MM.1S (cell line): ENCODE data around the gene SOAT1.

ENCODE experiments used
- DNase-seq: peaks from one replicate; pipeline ENCODE4 v3.0.0-alpha.2; 2015
- H2AFZ ChIP-seq: fragments of 300-600 bp; sonication (generic); 2 replicates; pipeline ENCODE4 v1.6.0; 2016; ENCODE audit warnings: antibody characterized with exemption, low read length
- H3F3A ChIP-seq: fragments of 300-600 bp; sonication (generic); 2 replicates; pipeline ENCODE4 v1.6.1; 2016; ENCODE audit warnings: mild to moderate bottlenecking, antibody characterized with exemption, low read length, moderate library complexity, mixed read lengths; ENCODE audit not compliant: insufficient read depth
- H3K27ac ChIP-seq: fragments of 300-600 bp; sonication (generic); 2 replicates; pipeline ENCODE4 v1.5.1; 2016; ENCODE audit warnings: mild to moderate bottlenecking, low read length
- H3K27me3 ChIP-seq: fragments of 300-600 bp; sonication (generic); replicated peaks from 2 replicates; pipeline ENCODE4 v1.6.0; 2016; ENCODE audit warnings: low read length; ENCODE audit not compliant: insufficient read depth
- H3K36me3 ChIP-seq: fragments of 300-600 bp; sonication (generic); replicated peaks from 2 replicates; pipeline ENCODE4 v1.6.1; 2016; ENCODE audit warnings: mild to moderate bottlenecking, low read length, mixed read lengths; ENCODE audit not compliant: insufficient read depth
- H3K4me1 ChIP-seq: fragments of 300-600 bp; sonication (generic); 2 replicates; pipeline ENCODE4 v1.6.1; 2016; ENCODE audit warnings: low read length, mixed read lengths
- H3K4me2 ChIP-seq: fragments of 300-600 bp; sonication (generic); 2 replicates; pipeline ENCODE4 v1.6.0; 2016; ENCODE audit warnings: low read depth, low read length
- H3K4me3 ChIP-seq: fragments of 300-600 bp; sonication (generic); 2 replicates; pipeline ENCODE4 v1.5.1; 2016; ENCODE audit warnings: low read length, mixed read lengths
- H3K79me2 ChIP-seq: fragments of 300-600 bp; sonication (generic); 2 replicates; pipeline ENCODE4 v1.6.1; 2016; ENCODE audit warnings: mixed run types, low read length, mixed read lengths
- H3K9ac ChIP-seq: fragments of 300-600 bp; sonication (generic); 2 replicates; pipeline ENCODE4 v1.6.1; 2016; ENCODE audit warnings: low read length, mixed read lengths
- H3K9me2 ChIP-seq: fragments of 300-600 bp; sonication (generic); replicated peaks from 2 replicates; pipeline ENCODE4 v1.6.1; 2016; ENCODE audit warnings: mild to moderate bottlenecking, low read length, mixed read lengths; ENCODE audit not compliant: insufficient read depth
- H3K9me3 ChIP-seq: fragments of 300-600 bp; sonication (generic); replicated peaks from 2 replicates; pipeline ENCODE4 v1.6.1; 2016; ENCODE audit warnings: mild to moderate bottlenecking, low read length, mixed read lengths; ENCODE audit not compliant: insufficient read depth
- H4K20me1 ChIP-seq: fragments of 300-600 bp; sonication (generic); 2 replicates; pipeline ENCODE4 v1.6.1; 2016; ENCODE audit warnings: mild to moderate bottlenecking, low read length, moderate library complexity, mixed read lengths; ENCODE audit not compliant: insufficient read depth
- CTCF ChIP-seq: fragments of 300-600 bp; sonication (generic); IDR thresholded peaks from 2 replicates; pipeline ENCODE4 v1.5.1; 2016; ENCODE audit warnings: antibody characterized with exemption, low read length, mixed read lengths
- EZH2 ChIP-seq: fragments of 300-600 bp; sonication (generic); optimal IDR thresholded peaks from 2 replicates; pipeline ENCODE3; 2017; ENCODE audit warnings: low read depth, mild to moderate bottlenecking, antibody characterized with exemption, low read length, mixed read lengths
- EZH2phosphoT487 ChIP-seq: fragments of 300-600 bp; sonication (generic); IDR thresholded peaks from 2 replicates; pipeline ENCODE4 v1.6.1; 2018; ENCODE audit warnings: antibody characterized with exemption, low read length

Gene SOAT1

GRCh38 chr1:179313004-179313403 lies 19.4 kb downstream of the SOAT1 start:
- Histone ChIP-seq H3K4me1 (peaks cover 3% of the 10 kb centered on the region), H3K79me2 (peaks cover 34% of the 10 kb centered on the region), H2AFZ (no peak overlapping the region), H3F3A (peaks cover 3% of the 10 kb centered on the region), H4K20me1 (no peaks in the 10 kb centered on the region), H3K9ac (no peak overlapping the region), H3K9me3 (no peaks in the 10 kb centered on the region), H3K4me2 (no peak overlapping the region), H3K9me2 (no peaks in the 10 kb centered on the region), H3K4me3 (no peak overlapping the region), H3K36me3 (no peaks in the 10 kb centered on the region), H3K27me3 (no peaks in the 10 kb centered on the region), H3K27ac (no peak overlapping the region)
- TF ChIP-seq EZH2 = no peak
- TF ChIP-seq EZH2phosphoT487 = no peak
- TF ChIP-seq CTCF = no peak
- no peak for DNase-seq

GRCh38 chr1:179314928-179315327 lies 21.3 kb downstream of the SOAT1 start:
- peaks cover 50% of the 10 kb centered on the region for H3K79me2 ChIP-seq
- H3K4me3 ChIP-seq = no peak overlapping the region
- no peaks in the 10 kb centered on the region for H3K9me2 ChIP-seq
- no peak overlapping the region for H3K27ac ChIP-seq
- H3K9ac ChIP-seq = no peak overlapping the region
- H3K27me3 ChIP-seq = no peaks in the 10 kb centered on the region
- no peak for TF ChIP-seq EZH2
- no peak for TF ChIP-seq CTCF
- TF ChIP-seq EZH2phosphoT487 = no peak
- H3K36me3 ChIP-seq = no peaks in the 10 kb centered on the region
- H3F3A ChIP-seq = peaks cover 4% of the 10 kb centered on the region
- no peaks in the 10 kb centered on the region for H3K9me3 ChIP-seq
- H3K4me2 ChIP-seq = no peak overlapping the region
- peaks cover 6% of the 10 kb centered on the region for H3K4me1 ChIP-seq
- DNase-seq = no peak
- no peaks in the 10 kb centered on the region for H4K20me1 ChIP-seq
- H2AFZ ChIP-seq = no peak overlapping the region

- Histone ChIP-seq H3K27ac (no peak overlapping the region), H3K9ac (no peak overlapping the region), H3K9me3 (no peaks in the 10 kb centered on the region), H3K4me2 (no peak overlapping the region), H3K4me3 (no peak overlapping the region), H3K79me2 (peaks cover 58% of the 10 kb centered on the region), H3K4me1 (peaks cover 6% of the 10 kb centered on the region), H3K9me2 (no peaks in the 10 kb centered on the region), H3K36me3 (no peaks in the 10 kb centered on the region), H3F3A (peaks cover 4% of the 10 kb centered on the region), H2AFZ (no peak overlapping the region), H3K27me3 (no peaks in the 10 kb centered on the region), H4K20me1 (no peaks in the 10 kb centered on the region)
- no peak for TF ChIP-seq EZH2
- no peak for TF ChIP-seq CTCF
- TF ChIP-seq EZH2phosphoT487 = no peak
- no peak for DNase-seq
Measured at GRCh38 chr1:179318491-179318890, 24.9 kb downstream of the SOAT1 start.
